Fibroblast of the aortic adventitia (primary cell): Measurements from ENCODE around the gene ZPLD1. TPM values are rescaled to one million over a fixed set of nuclear protein-coding genes. Genes with fewer than 3 reads are reported as not detected.

Experiments used
- DNase-seq: peaks from one replicate; pipeline ENCODE4 v3.0.0-alpha.2; 2010; ENCODE audit warnings: low read depth
- H3K4me3 ChIP-seq: 2 replicates; pipeline ENCODE4 v1.5.1; 2011; ENCODE audit warnings: low read depth, mild to moderate bottlenecking, control low read depth, low read length, moderate library complexity
- total RNA-seq: library from RNA; depleted of rRNA; stranded (reverse); fragments of >200 nt; gene quantifications from 2 replicates; pipeline ENCODE4 v1.2.3, GENCODE V29; 2012; ENCODE audit warnings: low replicate concordance
- TF ChIP-seq, protein P1 (sequence below): IDR thresholded peaks from 2 replicates; pipeline ENCODE4 v1.5.1; 2011; ENCODE audit warnings: mild to moderate bottlenecking, low read length, control low read depth, inconsistent platforms; ENCODE audit not compliant: insufficient read depth

ZPLD1 gene
- total RNA-seq, 1 donor: 0.45 TPM

GRCh38 chr3:102473648-102474047, 38.8 kb downstream of the ZPLD1 start:
- DNase-seq: no peak
- H3K4me3 ChIP-seq: no peak overlapping the region
- TF ChIP-seq, protein P1, sequence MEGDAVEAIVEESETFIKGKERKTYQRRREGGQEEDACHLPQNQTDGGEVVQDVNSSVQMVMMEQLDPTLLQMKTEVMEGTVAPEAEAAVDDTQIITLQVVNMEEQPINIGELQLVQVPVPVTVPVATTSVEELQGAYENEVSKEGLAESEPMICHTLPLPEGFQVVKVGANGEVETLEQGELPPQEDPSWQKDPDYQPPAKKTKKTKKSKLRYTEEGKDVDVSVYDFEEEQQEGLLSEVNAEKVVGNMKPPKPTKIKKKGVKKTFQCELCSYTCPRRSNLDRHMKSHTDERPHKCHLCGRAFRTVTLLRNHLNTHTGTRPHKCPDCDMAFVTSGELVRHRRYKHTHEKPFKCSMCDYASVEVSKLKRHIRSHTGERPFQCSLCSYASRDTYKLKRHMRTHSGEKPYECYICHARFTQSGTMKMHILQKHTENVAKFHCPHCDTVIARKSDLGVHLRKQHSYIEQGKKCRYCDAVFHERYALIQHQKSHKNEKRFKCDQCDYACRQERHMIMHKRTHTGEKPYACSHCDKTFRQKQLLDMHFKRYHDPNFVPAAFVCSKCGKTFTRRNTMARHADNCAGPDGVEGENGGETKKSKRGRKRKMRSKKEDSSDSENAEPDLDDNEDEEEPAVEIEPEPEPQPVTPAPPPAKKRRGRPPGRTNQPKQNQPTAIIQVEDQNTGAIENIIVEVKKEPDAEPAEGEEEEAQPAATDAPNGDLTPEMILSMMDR: no peak

DNA sequence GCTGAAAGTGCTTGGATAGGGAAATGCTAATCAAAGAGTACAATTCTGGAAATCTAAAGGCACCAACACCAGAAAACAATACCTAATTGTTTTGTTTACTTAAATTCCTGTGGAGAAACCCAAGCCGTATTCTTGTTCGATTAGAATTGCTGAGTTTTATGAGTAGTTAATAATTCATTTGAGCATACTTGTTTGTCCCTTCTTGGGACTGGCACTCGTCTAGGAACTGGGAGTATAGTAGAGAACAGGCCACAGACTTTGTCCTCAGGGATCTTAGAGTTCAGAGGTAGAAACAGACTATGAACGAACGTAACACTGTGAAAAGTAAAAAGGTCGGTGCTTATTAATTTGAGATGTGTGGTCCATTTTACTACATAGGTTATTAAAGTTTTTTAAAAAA, 39.4 kb downstream of the ZPLD1 start:
- TF ChIP-seq, protein P1: no peak
- no peak overlapping the region for H3K4me3 ChIP-seq
- no peak for DNase-seq

DNA sequence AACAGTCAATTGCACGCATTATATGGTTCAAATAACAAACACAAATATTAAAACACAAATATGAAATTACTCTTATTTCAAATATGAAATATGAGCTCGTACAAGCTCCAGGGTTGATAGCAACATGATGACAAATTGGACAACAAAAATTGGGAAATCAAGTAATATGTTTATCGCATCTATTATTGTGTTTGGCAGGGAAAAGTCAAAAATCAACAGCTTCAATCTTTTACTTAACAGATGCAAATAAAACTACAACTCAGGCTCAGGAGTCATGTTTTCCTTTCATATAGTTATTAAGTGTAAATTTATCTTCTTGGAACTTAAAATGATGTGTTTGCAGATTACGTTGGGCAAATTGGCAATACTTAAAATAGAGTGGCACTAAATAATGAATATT, 41.4 kb downstream of the ZPLD1 start:
- no peak for DNase-seq
- TF ChIP-seq, protein P1: no peak
- no peak overlapping the region for H3K4me3 ChIP-seq

DNA sequence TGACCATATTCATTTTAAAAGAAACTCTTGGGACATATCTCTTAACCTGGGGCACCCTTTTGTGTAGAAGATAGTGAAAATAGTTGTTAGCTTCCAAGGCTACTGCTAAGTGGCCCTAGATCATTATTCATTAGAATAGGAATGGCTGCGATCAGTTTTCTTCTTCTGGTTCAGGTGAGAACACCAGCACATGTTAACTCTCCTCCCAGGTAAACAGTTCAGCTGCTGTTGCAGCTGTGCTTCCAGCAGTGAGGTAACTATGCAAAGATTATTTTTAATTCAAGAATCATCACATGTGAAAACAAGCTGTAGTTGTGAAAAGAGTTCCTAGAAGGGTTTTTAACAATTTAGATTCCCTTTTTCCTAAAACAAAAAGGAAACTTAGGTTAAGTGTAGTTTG, 43.3 kb downstream of the ZPLD1 start:
- no peak for DNase-seq
- TF ChIP-seq, protein P1: no peak
- H3K4me3 ChIP-seq: no peak overlapping the region

DNA sequence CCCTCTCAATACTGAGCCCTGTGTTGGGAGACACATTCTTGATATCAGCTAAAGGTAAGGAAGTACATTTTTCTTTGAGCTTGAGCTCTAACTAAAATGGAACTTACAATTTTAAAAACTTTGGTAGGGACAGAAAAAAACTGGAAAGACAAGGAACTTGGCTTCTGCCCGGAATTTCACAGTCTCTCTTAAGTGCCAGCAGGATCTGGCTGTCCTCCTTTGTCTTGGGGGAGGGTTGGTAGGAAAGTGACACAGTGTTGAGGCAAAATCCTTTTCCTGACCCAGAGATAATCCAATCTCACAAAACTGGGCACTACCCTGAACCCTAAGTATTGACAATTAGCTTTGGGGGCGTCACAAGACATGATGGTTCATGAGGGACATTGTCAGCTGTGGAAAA, 45.3 kb downstream of the ZPLD1 start:
- no peak for DNase-seq
- TF ChIP-seq, protein P1: no peak
- H3K4me3 ChIP-seq: no peak overlapping the region

DNA sequence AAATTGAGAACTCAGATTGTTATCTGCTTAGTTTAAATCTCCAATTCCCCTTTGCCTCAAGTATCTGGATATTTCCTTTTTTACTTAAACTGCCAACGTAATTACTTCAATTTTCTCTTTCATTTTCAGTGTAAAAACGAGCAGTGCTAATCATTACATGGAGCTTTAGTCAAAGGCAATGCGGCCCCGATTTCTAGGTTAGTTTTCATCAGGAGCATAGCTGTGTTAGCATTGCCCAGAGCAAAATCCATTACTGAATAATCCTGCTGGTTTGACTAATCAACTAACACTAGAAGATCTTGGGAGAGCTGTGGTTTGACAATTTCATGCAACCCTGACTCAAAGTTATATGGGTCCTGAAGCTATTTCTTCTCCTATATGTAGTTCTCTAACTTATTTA, 46.2 kb downstream of the ZPLD1 start:
- no peak overlapping the region for H3K4me3 ChIP-seq
- TF ChIP-seq, protein P1: no peak
- no peak for DNase-seq

- TF ChIP-seq, protein P1: no peak
- no peak overlapping the region for H3K4me3 ChIP-seq
- DNase-seq: no peak
Measured at GRCh38 chr3:102483556-102483955, 48.7 kb downstream of the ZPLD1 start.
